OCI-LY1 (cell line): ENCODE results near the gene CUL2.

Source experiments
- H2AFZ ChIP-seq: fragments of 200-600 bp; sonication (generic), shearing (Covaris generic); 2 replicates; pipeline ENCODE4 v1.6.0; 2014; ENCODE audit warnings: antibody characterized with exemption, mild to moderate bottlenecking, low read length
- H3F3A ChIP-seq: fragments of 200-600 bp; sonication (generic), shearing (Covaris generic); 2 replicates; pipeline ENCODE4 v1.6.0; 2014; ENCODE audit warnings: mild to moderate bottlenecking, antibody characterized with exemption, low read length, moderate library complexity; ENCODE audit not compliant: insufficient read depth
- H3K27ac ChIP-seq: fragments of 200-600 bp; sonication (generic); 2 replicates; pipeline ENCODE4 v1.5.1; 2014; ENCODE audit warnings: low read length, mixed run types, mild to moderate bottlenecking, low read depth; ENCODE audit not compliant: poor library complexity, severe bottlenecking
- H3K27me3 ChIP-seq: fragments of 200-600 bp; sonication (generic); 2 replicates; pipeline ENCODE4 v1.6.0; 2014; ENCODE audit warnings: antibody characterized with exemption, mild to moderate bottlenecking, low read length, moderate library complexity; ENCODE audit not compliant: insufficient read depth
- H3K36me3 ChIP-seq: fragments of 200-600 bp; sonication (generic); 2 replicates; pipeline ENCODE4 v1.6.1; 2014; ENCODE audit warnings: mild to moderate bottlenecking, antibody characterized with exemption, low read length, moderate library complexity, mixed read lengths; ENCODE audit not compliant: insufficient read depth
- H3K4me1 ChIP-seq: fragments of 200-600 bp; sonication (generic); 2 replicates; pipeline ENCODE4 v1.5.1; 2014; ENCODE audit warnings: mild to moderate bottlenecking, low read length, moderate library complexity; ENCODE audit not compliant: insufficient read depth, severe bottlenecking
- H3K4me2 ChIP-seq: fragments of 200-600 bp; sonication (generic), shearing (Covaris generic); 2 replicates; pipeline ENCODE4 v1.6.1; 2014; ENCODE audit warnings: low read length
- H3K4me3 ChIP-seq: fragments of 200-600 bp; sonication (generic); 2 replicates; pipeline ENCODE4 v1.5.1; 2014; ENCODE audit warnings: low read length, low read depth, mild to moderate bottlenecking, mixed read lengths; ENCODE audit not compliant: poor library complexity, severe bottlenecking
- H3K79me2 ChIP-seq: fragments of 200-600 bp; shearing (Covaris generic); 2 replicates; pipeline ENCODE4 v1.6.1; 2016; ENCODE audit warnings: mixed run types, low read length, mixed read lengths; ENCODE audit not compliant: insufficient read depth
- H3K9ac ChIP-seq: fragments of 200-600 bp; sonication (generic), shearing (Covaris generic); 2 replicates; pipeline ENCODE4 v1.6.1; 2014; ENCODE audit warnings: mild to moderate bottlenecking, low read length, mixed read lengths
- H3K9me2 ChIP-seq: fragments of 200-600 bp; sonication (generic), shearing (Covaris generic); 2 replicates; pipeline ENCODE4 v1.6.1; 2014; ENCODE audit warnings: low read depth, mild to moderate bottlenecking, low read length, mixed read lengths
- H3K9me3 ChIP-seq: fragments of 200-600 bp; shearing (Covaris generic); 2 replicates; pipeline ENCODE4 v1.6.1; 2014; ENCODE audit warnings: low read length, mixed read lengths
- H4K20me1 ChIP-seq: fragments of 200-600 bp; sonication (generic), shearing (Covaris generic); 2 replicates; pipeline ENCODE4 v1.6.0; 2016; ENCODE audit warnings: mild to moderate bottlenecking, low read length; ENCODE audit not compliant: insufficient read depth
- CTCF ChIP-seq: fragments of 200-600 bp; sonication (generic), shearing (Covaris generic); IDR thresholded peaks from 2 replicates; pipeline ENCODE4 v1.5.1; 2017; ENCODE audit warnings: mild to moderate bottlenecking, antibody characterized with exemption, low read length, moderate library complexity, mixed read lengths
- EZH2 ChIP-seq: fragments of 200-600 bp; sonication (generic), shearing (Covaris generic); IDR thresholded peaks from 2 replicates; pipeline ENCODE4 v1.8.0; 2017; ENCODE audit warnings: borderline replicate concordance, mixed run types, mild to moderate bottlenecking, antibody characterized with exemption, low read length, moderate library complexity, mixed read lengths

CUL2 gene

GRCh38 chr10:35070521-35070920 lies 19.6 kb downstream of the CUL2 start:
- no peaks in the 10 kb centered on the region for H3K4me1 ChIP-seq
- H3F3A ChIP-seq, result no peaks in the 10 kb centered on the region
- TF ChIP-seq EZH2 (no peak), CTCF (no peak)
- H2AFZ ChIP-seq, result no peak overlapping the region
- H3K9me2 ChIP-seq, result no peaks in the 10 kb centered on the region
- H3K27me3 ChIP-seq, result no peaks in the 10 kb centered on the region
- peaks cover 35% of the 10 kb centered on the region for H3K36me3 ChIP-seq
- no peaks in the 10 kb centered on the region for H4K20me1 ChIP-seq
- H3K27ac ChIP-seq, result no peak overlapping the region
- peaks cover 15% of the 10 kb centered on the region for H3K79me2 ChIP-seq
- H3K4me2 ChIP-seq, result no peak overlapping the region
- H3K9me3 ChIP-seq, result no peaks in the 10 kb centered on the region
- no peak overlapping the region for H3K4me3 ChIP-seq
- H3K9ac ChIP-seq, result no peak overlapping the region

- Histone ChIP-seq H3K4me1 (no peaks in the 10 kb centered on the region), H3K27me3 (no peaks in the 10 kb centered on the region), H3K79me2 (no peaks in the 10 kb centered on the region), H3K9me3 (no peaks in the 10 kb centered on the region), H4K20me1 (no peaks in the 10 kb centered on the region), H3F3A (no peaks in the 10 kb centered on the region; the same call in 1 of the 2 replicates), H3K4me2 (no peak overlapping the region), H3K9me2 (no peaks in the 10 kb centered on the region), H2AFZ (no peak overlapping the region), H3K36me3 (peaks cover 58% of the 10 kb centered on the region), H3K4me3 (no peak overlapping the region), H3K9ac (no peak overlapping the region), H3K27ac (no peak overlapping the region)
- TF ChIP-seq CTCF (no peak), EZH2 (no peak)
These were observed 26.2 kb downstream of the CUL2 start for GRCh38 chr10:35063837-35064454.

GRCh38 chr10:35059481-35059880 lies 30.7 kb downstream of the CUL2 start:
- Histone ChIP-seq H3K9me2 (no peaks in the 10 kb centered on the region), H4K20me1 (no peaks in the 10 kb centered on the region), H3K36me3 (peaks cover 58% of the 10 kb centered on the region), H3K79me2 (no peaks in the 10 kb centered on the region), H3F3A (no peaks in the 10 kb centered on the region; the same call in 1 of the 2 replicates), H3K9ac (no peak overlapping the region), H3K27me3 (no peaks in the 10 kb centered on the region), H3K4me2 (no peak overlapping the region), H2AFZ (no peak overlapping the region), H3K4me1 (no peaks in the 10 kb centered on the region), H3K9me3 (no peaks in the 10 kb centered on the region), H3K4me3 (no peak overlapping the region), H3K27ac (no peak overlapping the region)
- TF ChIP-seq CTCF (no peak), EZH2 (no peak)
